ENCODE results near the gene ASPSCR1. TPM values are rescaled to one million over a fixed set of nuclear protein-coding genes. Genes with fewer than 3 reads are reported as not detected.

ASPSCR1 gene
- total RNA-seq, 1 experiment from 2014 or later = 51.0 TPM

DNA sequence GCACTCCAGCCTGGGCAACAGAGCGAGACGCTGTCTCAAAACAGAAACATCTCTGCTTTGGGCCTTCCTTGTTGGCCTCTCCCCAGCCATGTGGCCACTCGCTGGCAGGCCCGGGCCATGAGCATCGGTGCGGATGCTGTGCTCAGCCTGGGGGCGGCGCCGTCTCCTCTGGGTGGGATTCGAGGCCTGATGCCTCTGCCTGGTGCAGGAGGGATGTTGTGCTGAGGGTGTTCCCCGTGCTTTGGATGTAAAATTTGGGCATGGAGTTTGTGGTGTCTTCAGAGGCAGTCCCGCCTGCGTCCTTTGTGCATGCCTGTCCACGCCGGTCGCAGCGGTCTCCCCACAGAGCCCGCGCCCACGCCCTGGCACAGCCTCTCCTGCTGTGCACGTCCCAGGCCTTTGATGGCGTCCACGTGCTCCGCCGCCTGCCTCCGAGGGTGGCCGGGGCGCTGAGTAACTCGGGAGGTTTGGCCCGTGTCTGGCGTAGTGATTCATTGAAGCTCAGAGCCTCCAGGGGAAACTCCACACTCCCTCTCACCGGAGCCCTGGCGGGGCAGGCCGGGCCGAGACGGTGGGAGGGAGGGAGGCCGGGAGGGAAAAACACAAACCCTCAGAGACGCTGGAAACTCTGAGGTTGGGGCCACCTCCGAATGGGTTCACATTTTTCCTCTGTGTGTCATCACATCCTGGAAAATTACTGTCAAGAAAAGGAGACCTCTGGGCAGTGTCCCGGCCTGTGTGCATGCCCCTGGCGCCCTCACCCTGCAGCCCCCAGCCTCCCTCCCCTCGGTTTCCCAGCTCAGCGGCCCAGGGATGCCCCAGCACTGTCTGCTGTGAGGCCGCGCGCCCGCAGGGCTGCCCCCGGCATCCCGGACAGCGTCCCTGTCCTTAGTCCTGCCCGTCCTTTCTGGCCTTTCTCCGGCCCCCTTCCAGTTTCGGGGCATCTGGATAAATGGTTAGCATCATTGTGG is 26.3 kb downstream of the ASPSCR1 start:
- CTCF ChIA-PET = interaction anchor here (0.6 to 3.3 kb wide), 6 partner anchors 17 to 112 kb away, joined by 3 to 23 read pairs (median 3); partner anchors contain the start of genes CENPX, DCXR and LRRC45
- intact Hi-C loops (cut with micrococcal nuclease) = loop anchor here (2.0 kb wide), 2 partner anchors 17 to 27 kb away; partner anchors contain the start of gene ASPSCR1
- Histone ChIP-seq H3K4me3 (replicated peaks in 1 of 2; ENCODE audit: low read depth in 1 of 2, low read length in 2 of 2) (peak overlapping the region in 1 of 2 experiments; percentile 27; a peak in 2 of 4 replicates), H3K4me2 (ENCODE audit: low read length) (peak overlapping the region; percentile 69), H3K79me2 (ENCODE audit: insufficient read depth, low read length) (no peaks in the 10 kb centered on the region), H3K4me1 (ENCODE audit: control insufficient read depth in 1 of 2, insufficient read depth in 2 of 2, low read length in 2 of 2) (peaks cover 44 to 60% of the 10 kb centered on the region in 2 experiments), H3K9me2 (ENCODE audit: insufficient read depth) (no peaks in the 10 kb centered on the region), H3K27me3 (ENCODE audit: insufficient read depth, low read length) (no peaks in the 10 kb centered on the region), H3K9ac (ENCODE audit: low read length) (peak overlapping the region; percentile 66), H3K9me3 (ENCODE audit: control insufficient read depth in 1 of 2, insufficient read depth in 1 of 2, low read depth in 1 of 2, low read length in 2 of 2) (no peaks in the 10 kb centered on the region), H2AFZ (ENCODE audit: low read depth, low read length, poor library complexity, severe bottlenecking) (no peak overlapping the region), H3K36me3 (ENCODE audit: control insufficient read depth in 1 of 2, insufficient read depth in 2 of 2, low read length in 2 of 2) (no peaks in the 10 kb centered on the region; a peak in 1 of 4 replicates), H3K27ac (ENCODE audit: low read depth, low read length) (peak overlapping the region; percentile 86), H4K20me1 (ENCODE audit: insufficient read depth) (no peaks in the 10 kb centered on the region)
- no TSS peak for BruUV-seq (replicated peaks)
- DNase-seq (ENCODE audit: low read depth, low spot score) = peak; percentile 84
- POLR2A ChIA-PET = interaction anchor here (1.0 to 1.2 kb wide), 2 partner anchors 16 to 19 kb away, joined by 3 to 4 read pairs; partner anchors contain the start of genes CENPX and LRRC45
- peak; percentile 86 for ATAC-seq
- RAD21 ChIA-PET (ENCODE audit: low non-redundant PET in 1 of 2, low total read pairs in 2 of 2, uncharacterized antibody in 2 of 2, unreplicated experiment in 2 of 2) = interaction anchor here (0.5 to 1.0 kb wide), 3 partner anchors 18 to 33 kb away, joined by 3 read pairs; no protein-coding TSS in a partner anchor
- TF ChIP-seq CEBPB (IDR thresholded peaks at IDR 0.05; ENCODE audit: low read depth) (no peak), ATF3 (IDR thresholded peaks at IDR 0.05) (no peak), SIN3A (IDR thresholded peaks at IDR 0.05; ENCODE audit: low read depth) (no peak), POLR2A (IDR thresholded peaks at IDR 0.05; ENCODE audit: borderline replicate concordance, extremely low read depth, insufficient read depth, insufficient read length) (no peak), EZH2phosphoT487 (IDR thresholded peaks at IDR 0.05; ENCODE audit: borderline replicate concordance) (no peak), EZH2 (IDR thresholded peaks at IDR 0.05) (no peak), EGR1 (IDR thresholded peaks at IDR 0.05; ENCODE audit: low read depth) (peak; percentile 99), POLR2AphosphoS5 (IDR thresholded peaks at IDR 0.05; ENCODE audit: low read depth, low read length) (0 out of 2 replicates have a peak, but pooled peaks have one; percentile 44), RAD21 (IDR thresholded peaks at IDR 0.05; ENCODE audit: low read depth) (no peak), JUND (IDR thresholded peaks at IDR 0.05) (no peak; the same call in 1 of the 2 replicates), ELF1 (IDR thresholded peaks at IDR 0.05; ENCODE audit: borderline replicate concordance, low read depth) (no peak), SP1 (IDR thresholded peaks at IDR 0.05; ENCODE audit: low read depth) (peak; percentile 96), CBX3 (IDR thresholded peaks at IDR 0.05; ENCODE audit: low read depth) (no peak), TCF7L2 (IDR thresholded peaks at IDR 0.05; ENCODE audit: borderline replicate concordance, extremely low read depth, insufficient read depth, insufficient read length) (peak; percentile 99), ZNF274 (IDR thresholded peaks at IDR 0.05; ENCODE audit: low read depth, low read length) (no peak), ZFX (IDR thresholded peaks at IDR 0.05) (peak; percentile 89; the same call in 1 of the 2 replicates), SRF (IDR thresholded peaks at IDR 0.05; ENCODE audit: low read depth) (no peak), YY1 (IDR thresholded peaks at IDR 0.05; ENCODE audit: extremely low read depth, insufficient replicate concordance, low read depth, low read length) (no peak)
- TF ChIP-seq, protein P1, sequence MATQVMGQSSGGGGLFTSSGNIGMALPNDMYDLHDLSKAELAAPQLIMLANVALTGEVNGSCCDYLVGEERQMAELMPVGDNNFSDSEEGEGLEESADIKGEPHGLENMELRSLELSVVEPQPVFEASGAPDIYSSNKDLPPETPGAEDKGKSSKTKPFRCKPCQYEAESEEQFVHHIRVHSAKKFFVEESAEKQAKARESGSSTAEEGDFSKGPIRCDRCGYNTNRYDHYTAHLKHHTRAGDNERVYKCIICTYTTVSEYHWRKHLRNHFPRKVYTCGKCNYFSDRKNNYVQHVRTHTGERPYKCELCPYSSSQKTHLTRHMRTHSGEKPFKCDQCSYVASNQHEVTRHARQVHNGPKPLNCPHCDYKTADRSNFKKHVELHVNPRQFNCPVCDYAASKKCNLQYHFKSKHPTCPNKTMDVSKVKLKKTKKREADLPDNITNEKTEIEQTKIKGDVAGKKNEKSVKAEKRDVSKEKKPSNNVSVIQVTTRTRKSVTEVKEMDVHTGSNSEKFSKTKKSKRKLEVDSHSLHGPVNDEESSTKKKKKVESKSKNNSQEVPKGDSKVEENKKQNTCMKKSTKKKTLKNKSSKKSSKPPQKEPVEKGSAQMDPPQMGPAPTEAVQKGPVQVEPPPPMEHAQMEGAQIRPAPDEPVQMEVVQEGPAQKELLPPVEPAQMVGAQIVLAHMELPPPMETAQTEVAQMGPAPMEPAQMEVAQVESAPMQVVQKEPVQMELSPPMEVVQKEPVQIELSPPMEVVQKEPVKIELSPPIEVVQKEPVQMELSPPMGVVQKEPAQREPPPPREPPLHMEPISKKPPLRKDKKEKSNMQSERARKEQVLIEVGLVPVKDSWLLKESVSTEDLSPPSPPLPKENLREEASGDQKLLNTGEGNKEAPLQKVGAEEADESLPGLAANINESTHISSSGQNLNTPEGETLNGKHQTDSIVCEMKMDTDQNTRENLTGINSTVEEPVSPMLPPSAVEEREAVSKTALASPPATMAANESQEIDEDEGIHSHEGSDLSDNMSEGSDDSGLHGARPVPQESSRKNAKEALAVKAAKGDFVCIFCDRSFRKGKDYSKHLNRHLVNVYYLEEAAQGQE (IDR thresholded peaks at IDR 0.05; ENCODE audit: low read depth) = no peak
- TF ChIP-seq, protein P2, sequence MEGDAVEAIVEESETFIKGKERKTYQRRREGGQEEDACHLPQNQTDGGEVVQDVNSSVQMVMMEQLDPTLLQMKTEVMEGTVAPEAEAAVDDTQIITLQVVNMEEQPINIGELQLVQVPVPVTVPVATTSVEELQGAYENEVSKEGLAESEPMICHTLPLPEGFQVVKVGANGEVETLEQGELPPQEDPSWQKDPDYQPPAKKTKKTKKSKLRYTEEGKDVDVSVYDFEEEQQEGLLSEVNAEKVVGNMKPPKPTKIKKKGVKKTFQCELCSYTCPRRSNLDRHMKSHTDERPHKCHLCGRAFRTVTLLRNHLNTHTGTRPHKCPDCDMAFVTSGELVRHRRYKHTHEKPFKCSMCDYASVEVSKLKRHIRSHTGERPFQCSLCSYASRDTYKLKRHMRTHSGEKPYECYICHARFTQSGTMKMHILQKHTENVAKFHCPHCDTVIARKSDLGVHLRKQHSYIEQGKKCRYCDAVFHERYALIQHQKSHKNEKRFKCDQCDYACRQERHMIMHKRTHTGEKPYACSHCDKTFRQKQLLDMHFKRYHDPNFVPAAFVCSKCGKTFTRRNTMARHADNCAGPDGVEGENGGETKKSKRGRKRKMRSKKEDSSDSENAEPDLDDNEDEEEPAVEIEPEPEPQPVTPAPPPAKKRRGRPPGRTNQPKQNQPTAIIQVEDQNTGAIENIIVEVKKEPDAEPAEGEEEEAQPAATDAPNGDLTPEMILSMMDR (IDR thresholded peaks at IDR 0.05 in 2 of 3, conservative IDR thresholded peaks at IDR 0.05 in 1 of 3; ENCODE audit: borderline replicate concordance in 1 of 3, insufficient read depth in 1 of 3, low read depth in 2 of 3, low read length in 2 of 3) = peak in 2 of 3 experiments; percentile 18 to 20; a peak in 1 of 6 replicates
- TF ChIP-seq, protein P3, sequence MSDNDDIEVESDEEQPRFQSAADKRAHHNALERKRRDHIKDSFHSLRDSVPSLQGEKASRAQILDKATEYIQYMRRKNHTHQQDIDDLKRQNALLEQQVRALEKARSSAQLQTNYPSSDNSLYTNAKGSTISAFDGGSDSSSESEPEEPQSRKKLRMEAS (IDR thresholded peaks at IDR 0.05) = peak; percentile 100

All from HCT116 (cell line).